GM10266 (cell line): ENCODE data around the gene NCAM1.

ENCODE experiments used
- DNase-seq: peaks from one replicate; pipeline ENCODE4 v3.0.0; 2012; ENCODE audit errors: extremely low spot score
- TF ChIP-seq, protein P1 (sequence below): IDR thresholded peaks from 2 replicates; pipeline ENCODE4 v1.5.1; 2012; ENCODE audit warnings: mild to moderate bottlenecking, low read depth; ENCODE audit not compliant: control insufficient read depth, insufficient read depth; ENCODE audit errors: missing control alignments

Gene NCAM1

DNA sequence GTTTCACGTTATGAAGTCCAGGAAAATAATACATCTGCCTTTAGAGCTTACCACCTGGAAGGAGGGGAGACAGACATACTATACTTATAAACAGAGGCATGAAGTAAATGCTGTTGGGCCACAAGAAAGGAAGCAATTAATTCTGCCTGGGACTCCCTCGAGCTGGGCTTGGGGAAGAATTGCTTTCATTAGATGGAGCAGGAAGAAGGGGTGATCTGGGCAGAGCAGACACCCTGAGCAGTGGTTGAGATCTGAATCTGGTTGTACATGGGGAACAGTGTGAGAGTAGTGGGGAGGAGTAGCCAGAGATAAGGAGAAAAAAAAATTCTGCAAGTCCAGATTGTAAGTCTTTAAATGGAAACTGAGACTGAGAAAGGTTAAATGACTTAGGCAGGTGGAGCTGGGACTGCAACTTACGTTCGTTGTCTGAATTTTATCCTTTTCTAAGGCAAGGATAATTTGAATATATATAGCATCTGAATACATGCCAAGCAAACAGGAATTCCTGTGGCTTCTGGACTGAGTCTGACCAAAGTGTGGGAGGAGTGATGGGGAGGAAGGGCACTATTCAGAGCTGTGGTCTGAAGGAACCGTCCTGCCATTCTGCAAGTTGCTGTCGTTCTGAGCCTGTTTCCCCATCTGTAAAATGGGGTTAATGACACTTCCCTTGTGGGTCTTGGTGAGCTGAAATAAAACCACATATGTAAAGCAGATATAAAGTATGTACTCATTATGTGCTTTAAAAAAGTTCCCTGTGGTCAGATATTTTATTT is 7.9 kb downstream of the NCAM1 start:
- no peak for DNase-seq
- TF ChIP-seq, protein P1, sequence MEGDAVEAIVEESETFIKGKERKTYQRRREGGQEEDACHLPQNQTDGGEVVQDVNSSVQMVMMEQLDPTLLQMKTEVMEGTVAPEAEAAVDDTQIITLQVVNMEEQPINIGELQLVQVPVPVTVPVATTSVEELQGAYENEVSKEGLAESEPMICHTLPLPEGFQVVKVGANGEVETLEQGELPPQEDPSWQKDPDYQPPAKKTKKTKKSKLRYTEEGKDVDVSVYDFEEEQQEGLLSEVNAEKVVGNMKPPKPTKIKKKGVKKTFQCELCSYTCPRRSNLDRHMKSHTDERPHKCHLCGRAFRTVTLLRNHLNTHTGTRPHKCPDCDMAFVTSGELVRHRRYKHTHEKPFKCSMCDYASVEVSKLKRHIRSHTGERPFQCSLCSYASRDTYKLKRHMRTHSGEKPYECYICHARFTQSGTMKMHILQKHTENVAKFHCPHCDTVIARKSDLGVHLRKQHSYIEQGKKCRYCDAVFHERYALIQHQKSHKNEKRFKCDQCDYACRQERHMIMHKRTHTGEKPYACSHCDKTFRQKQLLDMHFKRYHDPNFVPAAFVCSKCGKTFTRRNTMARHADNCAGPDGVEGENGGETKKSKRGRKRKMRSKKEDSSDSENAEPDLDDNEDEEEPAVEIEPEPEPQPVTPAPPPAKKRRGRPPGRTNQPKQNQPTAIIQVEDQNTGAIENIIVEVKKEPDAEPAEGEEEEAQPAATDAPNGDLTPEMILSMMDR = no peak

DNA sequence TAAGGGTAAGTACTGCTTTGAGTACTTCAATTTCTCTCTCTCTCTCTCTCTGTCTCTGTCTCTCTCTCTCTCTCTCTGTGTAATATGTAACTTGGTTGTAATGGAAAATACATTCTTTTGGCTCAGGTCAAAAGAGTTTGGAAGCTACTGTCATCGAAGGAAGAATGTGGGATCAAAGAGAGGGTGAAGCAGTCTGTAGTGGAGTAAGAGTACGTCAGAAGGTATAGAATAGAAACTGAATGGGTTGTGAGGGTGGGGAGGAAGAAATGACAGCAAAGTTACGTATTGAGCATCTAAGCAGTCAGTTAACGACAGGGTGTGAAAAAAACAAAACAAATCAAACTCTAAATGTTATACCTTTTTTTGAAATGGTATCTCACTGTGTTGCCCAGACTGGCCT is 10.0 kb downstream of the NCAM1 start:
- no peak for DNase-seq
- TF ChIP-seq, protein P1 = no peak

DNA sequence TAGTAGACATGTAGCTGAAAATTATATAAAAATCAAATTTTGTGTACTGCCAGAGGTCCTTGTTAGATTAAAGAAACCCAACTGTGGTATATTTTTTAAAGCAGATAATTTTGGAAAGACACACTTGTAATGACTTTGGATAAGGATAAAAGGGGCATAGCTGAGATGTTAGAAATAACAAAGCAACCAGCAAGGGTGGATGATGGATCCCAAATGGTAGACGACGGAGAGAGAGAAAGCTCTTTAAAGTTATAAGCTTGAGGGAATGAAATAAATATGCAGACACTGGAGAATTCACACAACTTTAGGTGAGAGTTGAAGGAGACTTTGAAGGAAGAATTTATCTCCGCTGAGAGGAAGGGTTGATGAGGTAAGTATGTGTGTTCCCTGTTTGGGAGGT is 10.6 kb downstream of the NCAM1 start:
- no peak for DNase-seq
- TF ChIP-seq, protein P1 = no peak

GRCh38 chr11:112972399-112973145 is 11.4 kb downstream of the NCAM1 start:
- DNase-seq = no peak
- TF ChIP-seq, protein P1 = no peak

- DNase-seq = no peak
- TF ChIP-seq, protein P1 = no peak
Measured at GRCh38 chr11:112975051-112975450, 13.8 kb downstream of the NCAM1 start.

GRCh38 chr11:112975493-112975892 is 14.3 kb downstream of the NCAM1 start:
- TF ChIP-seq, protein P1 = no peak
- no peak for DNase-seq

DNA sequence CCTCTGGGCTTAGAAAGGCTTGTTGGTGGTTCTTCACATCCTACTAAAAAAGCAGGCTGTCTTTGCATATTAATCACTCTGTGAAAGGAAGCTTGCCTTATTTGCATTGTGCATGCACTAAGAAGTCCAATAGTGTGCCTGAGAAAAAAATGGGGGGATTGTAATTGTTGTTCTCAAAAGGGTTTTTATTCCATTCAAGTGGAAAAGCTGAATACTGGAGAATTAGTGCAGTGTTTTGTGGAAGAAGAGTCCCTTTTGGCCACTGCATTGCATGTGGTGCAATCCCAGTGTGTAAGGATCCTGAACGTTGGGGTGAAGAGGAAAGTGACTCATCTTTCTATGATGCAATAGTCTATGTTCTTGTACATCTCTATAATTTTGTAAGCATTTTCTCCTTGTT is 16.5 kb downstream of the NCAM1 start:
- no peak for DNase-seq
- TF ChIP-seq, protein P1 = no peak
